ENCODE results near the gene INTS13. TPM values are rescaled to one million over a fixed set of nuclear protein-coding genes. Genes with fewer than 3 reads are reported as not detected.
A peak's percentile ranks its signal among the peaks of the same experiment; 100 is the strongest.

Gene INTS13
- total RNA-seq, 5 donors from 2014 or later (not counting 1 experiment from before 2014, with no cell fraction given): 19.7 to 26.0 (median 23.9) TPM

DNA sequence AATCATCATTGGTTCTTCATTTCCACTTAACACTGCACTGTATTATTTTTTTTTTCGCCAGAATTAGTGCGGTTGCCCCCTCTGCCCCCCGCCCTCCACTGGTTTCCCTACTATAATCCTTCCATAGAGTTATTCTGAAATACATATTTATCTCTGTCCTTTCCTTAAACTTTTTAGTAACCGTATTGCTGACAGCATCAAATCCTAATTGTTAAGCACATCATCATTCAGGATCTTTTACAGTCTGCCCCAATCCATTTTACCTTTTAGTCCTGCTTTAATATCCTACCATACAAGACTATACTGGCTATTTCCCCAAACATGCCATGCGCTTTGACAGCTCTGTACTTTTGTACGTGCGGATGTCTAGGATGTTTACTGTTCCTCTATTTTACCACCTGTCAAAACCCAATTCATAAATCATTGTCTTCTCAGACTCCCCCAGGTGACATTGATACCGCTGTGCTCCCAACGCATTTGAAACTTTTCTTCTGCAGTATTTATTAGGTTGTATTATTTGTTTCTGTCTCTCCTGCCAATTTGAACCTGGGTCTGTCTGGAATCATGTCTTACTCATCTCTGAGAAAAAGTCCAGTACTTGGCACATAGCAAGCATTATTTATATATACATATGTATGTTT, 1.5 kb upstream of the INTS13 start:
- Mint-ChIP-seq H3K36me3 (peaks cover 6% of the 10 kb centered on the region), H3K27me3 (no peaks in the 10 kb centered on the region), H3K27ac (peak overlapping the region; percentile 98 to 99), H3K4me1 (peaks cover 72 to 89% (median 74%) of the 10 kb centered on the region in 3 donors), H3K9me3 (no peaks in the 10 kb centered on the region), H3K4me3 (peak overlapping the region; percentile 91 to 98 (median 95))
- POLR2A ChIA-PET: interaction anchor here in 1 of 2 donors (0.8 kb wide), 1 partner anchor 83 kb away, joined by 3 read pairs; the partner anchor contains the start of gene MED21
- Histone ChIP-seq H3K4me1 (ENCODE audit: control insufficient read depth in 1 of 2, extremely low read depth in 1 of 2, insufficient read depth in 2 of 2, low read length in 2 of 2) (peaks cover 24 to 28% of the 10 kb centered on the region in 2 experiments), H3K27me3 (replicated peaks in 1 of 2; ENCODE audit: control insufficient read depth in 2 of 2, extremely low read depth in 1 of 2, insufficient read depth in 2 of 2, low read length in 1 of 2) (no peaks in the 10 kb centered on the region), H3K36me3 (ENCODE audit: control insufficient read depth in 2 of 2, extremely low read depth in 1 of 2, insufficient read depth in 1 of 2, low read length in 1 of 2) (no peaks in the 10 kb centered on the region), H3K9me3 (no peaks in the 10 kb centered on the region), H3K27ac (ENCODE audit: low read length) (peak overlapping the region; percentile 88), H3K4me3 (ENCODE audit: control insufficient read depth in 1 of 2, extremely low read depth in 1 of 2, low read length in 1 of 2) (peak overlapping the region; percentile 87 to 98)
- CTCF ChIA-PET: interaction anchor here in 1 of 2 donors (1.0 kb wide), 2 partner anchors 32 to 76 kb away, joined by 3 read pairs; no protein-coding TSS in a partner anchor
- DNase-seq (peak in 1 of 35 experiments; percentile 37), ATAC-seq (replicated peaks in 1 of 4) (no peak)
- 0% methylated on average over 4 of the region's 9 CpGs for WGBS (ENCODE audit: insufficient coverage)

DNA sequence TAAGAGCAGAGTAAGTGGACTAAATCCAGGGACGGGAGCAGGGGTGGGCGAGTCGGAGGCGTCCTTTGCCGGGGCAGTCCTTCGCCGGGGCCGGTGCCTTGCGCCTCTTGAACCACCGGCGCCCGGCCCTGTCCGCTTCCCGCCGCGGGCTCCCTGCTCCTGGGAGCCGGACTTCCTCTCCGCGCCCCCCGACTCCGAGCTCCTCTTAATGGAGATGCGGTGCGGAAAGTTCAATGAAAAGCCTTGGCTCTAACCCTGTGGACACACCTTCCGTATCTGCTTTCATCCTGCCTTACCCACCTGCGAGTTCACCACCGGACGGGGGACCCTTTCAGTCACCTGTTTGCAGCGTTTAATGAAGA, 901 bp upstream of the INTS13 start:
- CTCF ChIA-PET: interaction anchor here in 1 of 2 donors (0.6 to 1.0 kb wide), 2 partner anchors 33 to 77 kb away, joined by 3 read pairs; no protein-coding TSS in a partner anchor
- H3K4me3 Mint-ChIP-seq: peak overlapping the region; percentile 91 to 98 (median 95)
- no peaks in the 10 kb centered on the region for H3K36me3 ChIP-seq (ENCODE audit: control insufficient read depth in 2 of 2, extremely low read depth in 1 of 2, insufficient read depth in 1 of 2, low read length in 1 of 2)
- no peaks in the 10 kb centered on the region for H3K9me3 Mint-ChIP-seq
- POLR2A ChIA-PET: interaction anchor here (0.6 to 0.8 kb wide), 2 partner anchors 14 to 84 kb away, joined by 3 to 12 read pairs; partner anchors contain the start of gene MED21 (in 1 of the 2)
- no peaks in the 10 kb centered on the region for H3K27me3 ChIP-seq (replicated peaks in 1 of 2; ENCODE audit: control insufficient read depth in 2 of 2, extremely low read depth in 1 of 2, insufficient read depth in 2 of 2, low read length in 1 of 2)
- H3K27ac Mint-ChIP-seq: peak overlapping the region; percentile 98 to 99
- no peaks in the 10 kb centered on the region for H3K9me3 ChIP-seq
- peak overlapping the region; percentile 87 to 98 for H3K4me3 ChIP-seq (ENCODE audit: control insufficient read depth in 1 of 2, extremely low read depth in 1 of 2, low read length in 1 of 2)
- peak; percentile 0 to 4 (median 2) for ATAC-seq (replicated peaks in 1 of 4)
- peak in 11 of 35 experiments; percentile 2 to 43 (median 13) for DNase-seq
- H3K27ac ChIP-seq (ENCODE audit: low read length): peak overlapping the region; percentile 88
- H3K4me1 ChIP-seq (ENCODE audit: control insufficient read depth in 1 of 2, extremely low read depth in 1 of 2, insufficient read depth in 2 of 2, low read length in 2 of 2): peaks cover 23 to 28% of the 10 kb centered on the region in 2 experiments
- H3K36me3 Mint-ChIP-seq: peaks cover 2% of the 10 kb centered on the region
- H3K27me3 Mint-ChIP-seq: no peaks in the 10 kb centered on the region
- peaks cover 71 to 86% (median 73%) of the 10 kb centered on the region in 3 donors for H3K4me1 Mint-ChIP-seq
- under 1% methylated on average over 28 of the region's 28 CpGs for WGBS (ENCODE audit: insufficient coverage)

DNA sequence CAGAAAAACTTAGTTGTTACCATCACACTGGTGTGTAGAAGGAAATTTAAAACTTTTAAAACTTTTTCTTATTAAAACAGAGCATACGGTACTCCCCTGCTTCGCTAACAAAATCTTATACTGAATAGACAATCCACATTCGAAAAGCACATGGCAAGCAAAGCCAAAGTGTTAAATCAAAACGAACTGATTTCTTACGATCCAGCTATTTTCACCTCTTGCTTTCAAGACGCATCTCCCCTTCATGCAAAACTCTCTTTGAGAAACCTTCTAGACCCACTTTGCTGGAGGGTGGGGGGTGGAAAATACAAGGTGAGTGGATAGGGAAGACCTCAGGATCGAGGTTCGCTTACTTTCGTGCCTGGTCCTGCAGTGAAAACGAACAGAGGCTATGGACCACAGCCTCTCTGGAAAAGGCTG, 328 bp downstream of the INTS13 start:
- no peak for ATAC-seq (replicated peaks in 1 of 4)

DNA sequence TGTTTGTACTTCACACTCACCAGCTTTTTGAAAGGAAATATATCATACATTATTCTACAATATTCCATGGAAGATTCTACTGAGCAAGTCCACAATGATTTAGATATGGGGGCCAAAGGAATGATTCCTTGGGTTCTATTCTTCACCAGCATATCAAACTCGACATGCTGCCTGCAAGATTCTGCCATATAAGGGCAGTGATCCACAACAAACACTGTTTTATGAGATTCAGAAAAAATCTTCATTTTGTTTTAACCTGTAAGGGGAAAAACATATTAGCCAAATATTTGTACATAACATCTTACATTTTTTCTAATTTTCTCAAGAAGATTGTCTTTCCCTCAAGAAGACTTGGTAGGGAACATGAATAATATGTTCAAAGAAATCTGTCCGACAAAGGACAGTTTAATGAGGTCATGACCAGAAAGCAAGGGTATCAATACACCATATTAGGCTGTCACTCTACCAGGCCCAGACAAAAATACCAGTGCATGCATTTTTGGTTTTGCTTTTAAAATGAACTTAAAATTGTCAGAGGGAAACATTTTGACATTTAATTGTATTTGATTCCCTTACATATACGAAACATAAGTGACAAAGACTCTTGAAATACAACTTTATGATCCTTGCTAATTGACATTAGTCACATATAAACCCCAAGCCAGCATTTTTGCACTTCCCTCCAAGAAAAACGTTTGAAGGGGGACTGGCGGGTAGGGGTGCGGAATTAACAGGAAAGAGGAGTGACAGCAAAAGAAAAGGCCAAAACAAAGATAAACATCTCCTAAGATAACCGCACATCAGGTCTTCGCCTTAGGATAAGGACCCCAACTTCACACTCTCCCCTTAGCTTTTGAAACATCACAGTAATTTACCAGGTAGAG, 980 bp downstream of the INTS13 start:
- H3K27ac ChIP-seq (ENCODE audit: low read length): peak overlapping the region; percentile 88
- POLR2A ChIA-PET: interaction anchor here in 1 of 2 donors (0.5 to 0.6 kb wide), 2 partner anchors 17 to 86 kb away, joined by 5 to 8 read pairs; no protein-coding TSS in a partner anchor
- no peaks in the 10 kb centered on the region for H3K27me3 Mint-ChIP-seq
- peaks cover 13 to 25% of the 10 kb centered on the region in 2 experiments for H3K4me1 ChIP-seq (ENCODE audit: control insufficient read depth in 1 of 2, extremely low read depth in 1 of 2, insufficient read depth in 2 of 2, low read length in 2 of 2)
- CTCF ChIA-PET: interaction anchor here in 1 of 2 donors (0.5 to 1.1 kb wide), 7 partner anchors 33 to 369 kb away, joined by 3 to 6 read pairs (median 3); partner anchors contain the start of genes MED21 and TM7SF3
- peak overlapping the region; percentile 91 to 98 (median 95) for H3K4me3 Mint-ChIP-seq
- ATAC-seq (replicated peaks in 1 of 4) (no peak), DNase-seq (peak in 3 of 35 experiments; percentile 6 to 41 (median 8))
- H3K27me3 ChIP-seq (replicated peaks in 1 of 2; ENCODE audit: control insufficient read depth in 2 of 2, extremely low read depth in 1 of 2, insufficient read depth in 2 of 2, low read length in 1 of 2): no peaks in the 10 kb centered on the region
- WGBS (ENCODE audit: insufficient coverage): no CpG with 5 or more reads among the region's 8 CpGs
- peaks cover 0 to 7% of the 10 kb centered on the region in 2 donors for H3K36me3 ChIP-seq (ENCODE audit: control insufficient read depth in 2 of 2, extremely low read depth in 1 of 2, insufficient read depth in 1 of 2, low read length in 1 of 2)
- H3K4me1 Mint-ChIP-seq: peaks cover 71 to 86% (median 73%) of the 10 kb centered on the region in 3 donors
- H3K27ac Mint-ChIP-seq: peak overlapping the region; percentile 98 to 99
- H3K9me3 ChIP-seq: no peaks in the 10 kb centered on the region
- no peaks in the 10 kb centered on the region for H3K9me3 Mint-ChIP-seq
- peak overlapping the region; percentile 87 to 98 for H3K4me3 ChIP-seq (ENCODE audit: control insufficient read depth in 1 of 2, extremely low read depth in 1 of 2, low read length in 1 of 2)
- peaks cover 19% of the 10 kb centered on the region for H3K36me3 Mint-ChIP-seq

More for the DNA sequence above, 328 bp downstream of the INTS13 start:
- ChIA-PET CTCF (interaction anchor here in 1 of 2 donors (0.6 to 1.0 kb wide), 3 partner anchors 74 to 78 kb away, joined by 3 to 6 read pairs (median 4); no protein-coding TSS in a partner anchor), POLR2A (interaction anchor here in 1 of 2 donors (0.6 kb wide), 1 partner anchor 85 kb away, joined by 5 read pairs; no protein-coding TSS in a partner anchor)
- 0% methylated on average over 4 of the region's 10 CpGs for WGBS (ENCODE audit: insufficient coverage)
- Histone ChIP-seq H3K4me1 (ENCODE audit: control insufficient read depth in 1 of 2, extremely low read depth in 1 of 2, insufficient read depth in 2 of 2, low read length in 2 of 2) (peaks cover 16 to 28% of the 10 kb centered on the region in 2 experiments), H3K36me3 (ENCODE audit: control insufficient read depth in 2 of 2, extremely low read depth in 1 of 2, insufficient read depth in 1 of 2, low read length in 1 of 2) (peaks cover 0 to 3% of the 10 kb centered on the region in 2 donors), H3K27me3 (replicated peaks in 1 of 2; ENCODE audit: control insufficient read depth in 2 of 2, extremely low read depth in 1 of 2, insufficient read depth in 2 of 2, low read length in 1 of 2) (no peaks in the 10 kb centered on the region), H3K9me3 (no peaks in the 10 kb centered on the region), H3K4me3 (ENCODE audit: control insufficient read depth in 1 of 2, extremely low read depth in 1 of 2, low read length in 1 of 2) (peak overlapping the region; percentile 87 to 98), H3K27ac (ENCODE audit: low read length) (peak overlapping the region; percentile 88)
- Mint-ChIP-seq H3K27me3 (no peaks in the 10 kb centered on the region), H3K9me3 (no peaks in the 10 kb centered on the region), H3K4me1 (peaks cover 71 to 86% (median 73%) of the 10 kb centered on the region in 3 donors), H3K4me3 (peak overlapping the region; percentile 91 to 98 (median 95)), H3K36me3 (peaks cover 12% of the 10 kb centered on the region), H3K27ac (peak overlapping the region; percentile 98 to 99)
- DNase-seq: peak in 2 of 35 experiments; percentile 1 to 4

DNA sequence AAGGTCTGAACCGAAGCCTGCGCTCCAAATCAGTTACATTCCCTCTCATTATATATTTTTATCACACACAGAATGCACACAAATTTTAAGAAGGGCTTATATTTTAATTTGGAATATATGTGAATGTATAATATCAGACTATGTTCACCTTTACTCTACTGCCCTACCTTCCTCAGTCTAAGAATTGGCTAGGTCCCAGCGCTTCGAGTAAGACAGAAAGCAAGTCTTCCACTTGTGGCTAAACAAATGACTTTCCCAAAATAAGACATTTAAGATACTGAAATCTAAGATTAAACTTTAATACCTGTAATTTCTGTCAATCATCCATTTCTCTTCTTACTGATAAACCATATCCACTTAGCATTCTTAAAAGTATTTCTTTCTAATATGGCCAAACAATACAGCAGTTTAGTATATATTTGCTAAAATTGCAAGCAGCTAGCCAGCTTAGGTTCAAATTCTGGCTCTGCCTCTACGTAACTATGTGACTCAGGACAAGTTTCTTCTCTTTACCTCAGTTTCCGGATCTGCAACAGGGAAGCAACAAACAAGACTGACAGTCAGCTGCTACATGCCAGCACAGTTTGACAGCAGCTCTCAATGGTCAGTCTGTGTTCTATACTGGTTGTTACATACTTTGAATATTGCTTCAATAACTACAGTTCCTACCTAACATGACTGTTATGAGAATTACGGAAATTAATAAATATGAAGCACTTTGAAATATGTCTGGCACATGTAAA, 2.0 kb downstream of the INTS13 start:
- ChIA-PET CTCF (interaction anchor here in 1 of 2 donors (0.5 to 1.1 kb wide), 5 partner anchors 32 to 370 kb away, joined by 3 to 5 read pairs (median 3); partner anchors contain the start of genes MED21 and TM7SF3), POLR2A (interaction anchor here in 1 of 2 donors (0.5 kb wide), 1 partner anchor 18 kb away, joined by 8 read pairs; no protein-coding TSS in a partner anchor)
- H3K9me3 Mint-ChIP-seq: no peaks in the 10 kb centered on the region
- no peaks in the 10 kb centered on the region for H3K27me3 Mint-ChIP-seq
- peak overlapping the region; percentile 98 to 99 for H3K27ac Mint-ChIP-seq
- Histone ChIP-seq H3K27ac (ENCODE audit: low read length) (peak overlapping the region; percentile 88), H3K4me3 (ENCODE audit: control insufficient read depth in 1 of 2, extremely low read depth in 1 of 2, low read length in 1 of 2) (no peak overlapping the region), H3K9me3 (no peaks in the 10 kb centered on the region), H3K36me3 (ENCODE audit: control insufficient read depth in 2 of 2, extremely low read depth in 1 of 2, insufficient read depth in 1 of 2, low read length in 1 of 2) (peaks cover 0 to 7% of the 10 kb centered on the region in 2 donors), H3K4me1 (ENCODE audit: control insufficient read depth in 1 of 2, extremely low read depth in 1 of 2, insufficient read depth in 2 of 2, low read length in 2 of 2) (peaks cover 14 to 23% of the 10 kb centered on the region in 2 experiments), H3K27me3 (replicated peaks in 1 of 2; ENCODE audit: control insufficient read depth in 2 of 2, extremely low read depth in 1 of 2, insufficient read depth in 2 of 2, low read length in 1 of 2) (no peaks in the 10 kb centered on the region)
- peaks cover 21% of the 10 kb centered on the region for H3K36me3 Mint-ChIP-seq
- peak overlapping the region; percentile 91 to 98 (median 95) for H3K4me3 Mint-ChIP-seq
- ATAC-seq (replicated peaks in 1 of 4) (no peak), DNase-seq (peak in 1 of 35 experiments; percentile 41)
- WGBS (ENCODE audit: insufficient coverage): 26% methylated on average over 4 of the region's 7 CpGs
- peaks cover 65 to 79% (median 67%) of the 10 kb centered on the region in 3 donors for H3K4me1 Mint-ChIP-seq

Data from T-cell (primary cell).